Chondrocyte (in vitro differentiated cells): ENCODE measurements around the gene IL16. TPM values are rescaled to one million over a fixed set of nuclear protein-coding genes. Genes with fewer than 3 reads are reported as not detected.

ENCODE experiments used
- DNase-seq: peaks from one replicate; pipeline ENCODE4 v3.0.0; 2021; ENCODE audit warnings: mixed read lengths, low spot score
- H3K27ac Mint-ChIP-seq: one replicate; pipeline ENCODE4 v1.8.0; 2021; ENCODE audit warnings: mild to moderate bottlenecking, moderate library complexity, mixed read lengths; ENCODE audit not compliant: unreplicated experiment
- H3K27me3 Mint-ChIP-seq: 2 replicates; pipeline ENCODE4 v1.8.0; 2021; ENCODE audit warnings: low read depth, mixed read lengths
- H3K36me3 Mint-ChIP-seq: 2 replicates; pipeline ENCODE4 v1.8.0; 2021; ENCODE audit warnings: low read depth, mixed read lengths
- H3K4me1 Mint-ChIP-seq: 2 replicates; pipeline ENCODE4 v1.8.0; 2021; ENCODE audit warnings: low read depth, mild to moderate bottlenecking, mixed read lengths
- H3K4me3 Mint-ChIP-seq: one replicate; pipeline ENCODE4 v1.8.0; 2021; ENCODE audit warnings: mild to moderate bottlenecking, moderate library complexity, mixed read lengths; ENCODE audit not compliant: unreplicated experiment
- H3K9me3 Mint-ChIP-seq: 2 replicates; pipeline ENCODE4 v1.8.0; 2021; ENCODE audit warnings: low read depth, mixed read lengths
- CTCF ChIP-seq: fragments of 200-600 bp; sonication (generic); IDR thresholded peaks from 2 replicates; pipeline ENCODE4 v1.5.0; 2021; ENCODE audit warnings: antibody characterized with exemption, mild to moderate bottlenecking, moderate library complexity
- total RNA-seq: library from RNA; stranded (reverse); gene quantifications from 3 replicates; pipeline ENCODE4 v1.2.1, GENCODE V29; 2021

IL16 gene
- total RNA-seq, 1 donor from 2014 or later: 2.0 TPM

GRCh38 chr15:81288616-81289015 is 91.9 kb downstream of the IL16 start:
- no peak overlapping the region for H3K4me3 Mint-ChIP-seq
- H3K36me3 Mint-ChIP-seq: peaks cover 2% of the 10 kb centered on the region
- no peaks in the 10 kb centered on the region for H3K9me3 Mint-ChIP-seq
- H3K4me1 Mint-ChIP-seq: no peaks in the 10 kb centered on the region
- no peak for DNase-seq
- no peak overlapping the region for H3K27ac Mint-ChIP-seq
- peaks cover 15% of the 10 kb centered on the region for H3K27me3 Mint-ChIP-seq
- no peak for TF ChIP-seq CTCF

GRCh38 chr15:81289910-81290309 is 93.2 kb downstream of the IL16 start:
- H3K4me3 Mint-ChIP-seq: no peak overlapping the region
- peaks cover 4% of the 10 kb centered on the region for H3K36me3 Mint-ChIP-seq
- H3K9me3 Mint-ChIP-seq: no peaks in the 10 kb centered on the region
- no peak for DNase-seq
- H3K27ac Mint-ChIP-seq: no peak overlapping the region
- H3K4me1 Mint-ChIP-seq: no peaks in the 10 kb centered on the region
- no peak for TF ChIP-seq CTCF
- H3K27me3 Mint-ChIP-seq: peaks cover 20% of the 10 kb centered on the region

GRCh38 chr15:81291916-81292522 is 95.3 kb downstream of the IL16 start:
- H3K27ac Mint-ChIP-seq: no peak overlapping the region
- H3K27me3 Mint-ChIP-seq: peaks cover 14% of the 10 kb centered on the region
- DNase-seq: no peak
- no peak overlapping the region for H3K4me3 Mint-ChIP-seq
- no peaks in the 10 kb centered on the region for H3K9me3 Mint-ChIP-seq
- peaks cover 2% of the 10 kb centered on the region for H3K36me3 Mint-ChIP-seq
- H3K4me1 Mint-ChIP-seq: peaks cover 6% of the 10 kb centered on the region
- no peak for TF ChIP-seq CTCF

GRCh38 chr15:81292523-81293001 is 95.9 kb downstream of the IL16 start:
- peaks cover 4% of the 10 kb centered on the region for H3K36me3 Mint-ChIP-seq
- H3K27ac Mint-ChIP-seq: no peak overlapping the region
- H3K27me3 Mint-ChIP-seq: peaks cover 11% of the 10 kb centered on the region
- no peak for DNase-seq
- no peak for TF ChIP-seq CTCF
- H3K4me3 Mint-ChIP-seq: no peak overlapping the region
- peaks cover 12% of the 10 kb centered on the region for H3K4me1 Mint-ChIP-seq
- no peaks in the 10 kb centered on the region for H3K9me3 Mint-ChIP-seq

GRCh38 chr15:81293728-81294515 is 97.2 kb downstream of the IL16 start:
- H3K4me3 Mint-ChIP-seq: no peak overlapping the region
- DNase-seq: no peak
- no peak overlapping the region for H3K27ac Mint-ChIP-seq
- no peaks in the 10 kb centered on the region for H3K9me3 Mint-ChIP-seq
- no peak for TF ChIP-seq CTCF
- H3K4me1 Mint-ChIP-seq: peaks cover 13% of the 10 kb centered on the region
- peaks cover 7% of the 10 kb centered on the region for H3K27me3 Mint-ChIP-seq
- peaks cover 4% of the 10 kb centered on the region for H3K36me3 Mint-ChIP-seq
